ENCODE measurements around the gene GP2. TPM values are rescaled to one million over a fixed set of nuclear protein-coding genes. Genes with fewer than 3 reads are reported as not detected.

The GP2 gene
- total RNA-seq, 1 experiment from 2014 or later: not detected

GRCh38 chr16:20271893-20272292, 55.4 kb downstream of the GP2 start:
- H3K27me3 Mint-ChIP-seq (ENCODE audit: unreplicated experiment): peaks cover 74% of the 10 kb centered on the region
- no TSS peak for BruUV-seq (replicated peaks)
- no peaks in the 10 kb centered on the region for H3K4me1 Mint-ChIP-seq (ENCODE audit: low read depth, unreplicated experiment)
- CTCF ChIA-PET: no interaction called here
- no peaks in the 10 kb centered on the region for H3K36me3 Mint-ChIP-seq (ENCODE audit: insufficient read depth, unreplicated experiment)
- intact Hi-C loops (cut with micrococcal nuclease; ENCODE audit: unreplicated experiment): no loop called here
- TF ChIP-seq, protein P1, sequence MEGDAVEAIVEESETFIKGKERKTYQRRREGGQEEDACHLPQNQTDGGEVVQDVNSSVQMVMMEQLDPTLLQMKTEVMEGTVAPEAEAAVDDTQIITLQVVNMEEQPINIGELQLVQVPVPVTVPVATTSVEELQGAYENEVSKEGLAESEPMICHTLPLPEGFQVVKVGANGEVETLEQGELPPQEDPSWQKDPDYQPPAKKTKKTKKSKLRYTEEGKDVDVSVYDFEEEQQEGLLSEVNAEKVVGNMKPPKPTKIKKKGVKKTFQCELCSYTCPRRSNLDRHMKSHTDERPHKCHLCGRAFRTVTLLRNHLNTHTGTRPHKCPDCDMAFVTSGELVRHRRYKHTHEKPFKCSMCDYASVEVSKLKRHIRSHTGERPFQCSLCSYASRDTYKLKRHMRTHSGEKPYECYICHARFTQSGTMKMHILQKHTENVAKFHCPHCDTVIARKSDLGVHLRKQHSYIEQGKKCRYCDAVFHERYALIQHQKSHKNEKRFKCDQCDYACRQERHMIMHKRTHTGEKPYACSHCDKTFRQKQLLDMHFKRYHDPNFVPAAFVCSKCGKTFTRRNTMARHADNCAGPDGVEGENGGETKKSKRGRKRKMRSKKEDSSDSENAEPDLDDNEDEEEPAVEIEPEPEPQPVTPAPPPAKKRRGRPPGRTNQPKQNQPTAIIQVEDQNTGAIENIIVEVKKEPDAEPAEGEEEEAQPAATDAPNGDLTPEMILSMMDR (IDR thresholded peaks at IDR 0.05; ENCODE audit: unreplicated experiment): no peak
- H3K27ac Mint-ChIP-seq (ENCODE audit: unreplicated experiment): no peak overlapping the region
- no peaks in the 10 kb centered on the region for H3K9me3 Mint-ChIP-seq (ENCODE audit: low read depth, unreplicated experiment)
- DNase-seq: no peak
- no peak overlapping the region for H3K4me3 Mint-ChIP-seq (ENCODE audit: low read depth, unreplicated experiment)

DNA sequence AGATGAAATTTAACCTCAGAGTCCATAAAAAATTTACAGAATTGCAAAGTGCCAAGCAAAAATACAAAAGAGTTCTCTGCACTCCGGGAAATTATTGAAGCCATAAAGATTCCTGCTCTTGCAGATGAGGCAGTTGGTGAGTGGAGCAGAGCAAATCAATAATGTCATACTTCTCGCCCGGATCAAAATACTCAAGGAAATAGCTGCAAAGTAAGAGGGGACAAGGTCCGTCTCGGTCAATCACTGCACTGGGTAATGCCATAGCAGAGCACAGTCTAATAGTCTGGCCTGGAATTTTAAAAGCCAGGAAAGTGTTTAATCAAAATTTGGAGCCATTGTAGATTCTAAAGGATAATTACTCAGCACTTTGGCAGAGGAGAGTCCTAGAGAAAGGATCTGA, 58.9 kb downstream of the GP2 start:
- CTCF ChIA-PET: no interaction called here
- H3K9me3 Mint-ChIP-seq (ENCODE audit: low read depth, unreplicated experiment): no peaks in the 10 kb centered on the region
- intact Hi-C loops (cut with micrococcal nuclease; ENCODE audit: unreplicated experiment): no loop called here
- no peak overlapping the region for H3K27ac Mint-ChIP-seq (ENCODE audit: unreplicated experiment)
- H3K4me1 Mint-ChIP-seq (ENCODE audit: low read depth, unreplicated experiment): no peaks in the 10 kb centered on the region
- BruUV-seq (replicated peaks): no TSS peak
- DNase-seq: no peak
- H3K4me3 Mint-ChIP-seq (ENCODE audit: low read depth, unreplicated experiment): no peak overlapping the region
- H3K36me3 Mint-ChIP-seq (ENCODE audit: insufficient read depth, unreplicated experiment): no peaks in the 10 kb centered on the region
- peaks cover 51% of the 10 kb centered on the region for H3K27me3 Mint-ChIP-seq (ENCODE audit: unreplicated experiment)
- TF ChIP-seq, protein P1 (IDR thresholded peaks at IDR 0.05; ENCODE audit: unreplicated experiment): no peak

GRCh38 chr16:20265019-20265418, 62.3 kb downstream of the GP2 start:
- CTCF ChIA-PET: no interaction called here
- DNase-seq: no peak
- peaks cover 48% of the 10 kb centered on the region for H3K27me3 Mint-ChIP-seq (ENCODE audit: unreplicated experiment)
- no peak overlapping the region for H3K4me3 Mint-ChIP-seq (ENCODE audit: low read depth, unreplicated experiment)
- no peaks in the 10 kb centered on the region for H3K9me3 Mint-ChIP-seq (ENCODE audit: low read depth, unreplicated experiment)
- no peak overlapping the region for H3K27ac Mint-ChIP-seq (ENCODE audit: unreplicated experiment)
- H3K4me1 Mint-ChIP-seq (ENCODE audit: low read depth, unreplicated experiment): no peaks in the 10 kb centered on the region
- BruUV-seq (replicated peaks): no TSS peak
- intact Hi-C loops (cut with micrococcal nuclease; ENCODE audit: unreplicated experiment): no loop called here
- H3K36me3 Mint-ChIP-seq (ENCODE audit: insufficient read depth, unreplicated experiment): no peaks in the 10 kb centered on the region
- TF ChIP-seq, protein P1 (IDR thresholded peaks at IDR 0.05; ENCODE audit: unreplicated experiment): no peak

DNA sequence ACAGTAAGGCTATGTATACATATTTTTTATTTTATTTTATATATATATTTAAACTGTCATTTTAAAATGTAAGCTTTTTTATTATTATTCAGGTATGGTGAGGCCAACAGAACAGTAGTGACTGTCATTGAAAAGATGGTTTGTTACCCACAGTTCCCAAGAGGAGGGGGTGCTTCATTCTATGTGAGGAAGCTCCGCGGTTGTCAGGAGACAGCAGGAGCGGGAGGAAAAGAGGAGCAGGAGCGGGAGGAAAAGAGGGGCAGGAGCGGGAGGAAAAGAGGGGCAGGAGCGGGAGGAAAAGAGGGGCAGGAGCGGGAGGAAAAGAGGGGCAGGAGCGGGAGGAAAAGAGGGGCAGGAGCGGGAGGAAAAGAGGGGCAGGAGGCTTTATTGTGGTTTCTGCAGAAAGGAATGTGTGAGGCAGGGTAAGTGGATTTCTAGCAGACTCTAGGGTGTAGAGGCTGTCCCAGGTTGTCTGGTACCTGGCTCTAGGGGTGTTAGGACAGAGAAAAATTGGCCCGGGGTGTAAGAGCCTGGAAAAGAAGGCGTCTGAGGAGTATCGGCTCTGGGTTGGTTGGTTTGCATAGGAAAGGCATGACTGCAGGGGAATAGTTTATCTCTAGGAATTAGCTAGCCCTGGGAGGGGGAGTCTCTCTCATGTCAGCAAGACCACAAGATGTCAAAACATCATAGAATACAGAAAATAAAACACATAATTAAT, 64.0 kb downstream of the GP2 start:
- CTCF ChIA-PET: no interaction called here
- Mint-ChIP-seq H3K36me3 (ENCODE audit: insufficient read depth, unreplicated experiment) (no peaks in the 10 kb centered on the region), H3K27me3 (ENCODE audit: unreplicated experiment) (peaks cover 49% of the 10 kb centered on the region), H3K4me1 (ENCODE audit: low read depth, unreplicated experiment) (no peaks in the 10 kb centered on the region), H3K4me3 (ENCODE audit: low read depth, unreplicated experiment) (no peak overlapping the region), H3K27ac (ENCODE audit: unreplicated experiment) (no peak overlapping the region), H3K9me3 (ENCODE audit: low read depth, unreplicated experiment) (peaks cover 2% of the 10 kb centered on the region)
- TF ChIP-seq, protein P1 (IDR thresholded peaks at IDR 0.05; ENCODE audit: unreplicated experiment): no peak
- intact Hi-C loops (cut with micrococcal nuclease; ENCODE audit: unreplicated experiment): no loop called here
- no peak for DNase-seq
- BruUV-seq (replicated peaks): no TSS peak

All from Calu3 (cell line).